HFFc6 (cell line): Measurements from ENCODE around the gene FAM131A. TPM values are rescaled to one million over a fixed set of nuclear protein-coding genes. Genes with fewer than 3 reads are reported as not detected.

Experiments
- DNase-seq: peaks from one replicate; pipeline ENCODE4 v3.0.0-alpha.2; 2018
- H3K27ac Mint-ChIP-seq: 2 replicates; pipeline ENCODE4 v1.8.0; 2020; ENCODE audit warnings: mild to moderate bottlenecking, mixed read lengths
- H3K27me3 Mint-ChIP-seq: 2 replicates; pipeline ENCODE4 v1.8.0; 2021; ENCODE audit warnings: mild to moderate bottlenecking, moderate library complexity, mixed read lengths; ENCODE audit not compliant: insufficient read depth
- H3K36me3 Mint-ChIP-seq: 2 replicates; pipeline ENCODE4 v1.8.0; 2021; ENCODE audit warnings: low read depth, mixed read lengths
- H3K4me1 Mint-ChIP-seq: 2 replicates; pipeline ENCODE4 v1.8.0; 2020; ENCODE audit warnings: low read depth, mixed read lengths
- H3K4me3 Mint-ChIP-seq: 2 replicates; pipeline ENCODE4 v1.8.0; 2020; ENCODE audit warnings: mild to moderate bottlenecking, moderate library complexity, mixed read lengths
- H3K9me3 Mint-ChIP-seq: 2 replicates; pipeline ENCODE4 v1.8.0; 2020; ENCODE audit warnings: mild to moderate bottlenecking, mixed read lengths
- CTCF ChIP-seq: fragments of 200-600 bp; sonication (generic); IDR thresholded peaks from 2 replicates; pipeline ENCODE4 v1.5.0; 2021; ENCODE audit warnings: antibody characterized with exemption, mild to moderate bottlenecking
- total RNA-seq, 6 experiments: library from RNA; stranded (reverse); fragmentation: NEBNext Ultra II Directional; extraction: Animal tissue kit (Norgen Biotek cat#: 25700); gene quantifications; 2 replicates in 1 of 6; 3 replicates in 5 of 6; pipeline ENCODE4 v1.2.3, GENCODE V29; 2021

Gene FAM131A
- total RNA-seq, 6 experiments from 2014 or later = 11.2 to 13.6 (median 11.9) TPM

GRCh38 chr3:184347321-184348056, 10.1 kb downstream of the FAM131A start:
- no peak for DNase-seq

GRCh38 chr3:184348057-184348382, 10.6 kb downstream of the FAM131A start:
- TF ChIP-seq CTCF = no peak
- no peak for DNase-seq
- no peak overlapping the region for H3K4me3 Mint-ChIP-seq
- peaks cover 15% of the 10 kb centered on the region; the same call in 1 of the 2 replicates for H3K36me3 Mint-ChIP-seq
- H3K4me1 Mint-ChIP-seq = peaks cover 26% of the 10 kb centered on the region
- peaks cover 4% of the 10 kb centered on the region for H3K27me3 Mint-ChIP-seq
- H3K27ac Mint-ChIP-seq = peak overlapping the region; percentile 25; the same call in 1 of the 2 replicates
- H3K9me3 Mint-ChIP-seq = no peaks in the 10 kb centered on the region

More at GRCh38 chr3:184347321-184348056, 10.1 kb downstream of the FAM131A start:
- no peaks in the 10 kb centered on the region for H3K9me3 Mint-ChIP-seq
- H3K27me3 Mint-ChIP-seq = peaks cover 5% of the 10 kb centered on the region
- H3K4me1 Mint-ChIP-seq = peaks cover 31% of the 10 kb centered on the region
- H3K36me3 Mint-ChIP-seq = peaks cover 17% of the 10 kb centered on the region
- no peak overlapping the region for H3K4me3 Mint-ChIP-seq
- TF ChIP-seq CTCF = no peak
- peak overlapping the region; percentile 25; the same call in 1 of the 2 replicates for H3K27ac Mint-ChIP-seq

- DNase-seq = no peak
- H3K27ac Mint-ChIP-seq = no peak overlapping the region
- no peak overlapping the region for H3K4me3 Mint-ChIP-seq
- no peaks in the 10 kb centered on the region for H3K9me3 Mint-ChIP-seq
- peaks cover 5% of the 10 kb centered on the region for H3K27me3 Mint-ChIP-seq
- peaks cover 17% of the 10 kb centered on the region for H3K4me1 Mint-ChIP-seq
- peaks cover 15% of the 10 kb centered on the region; the same call in 1 of the 2 replicates for H3K36me3 Mint-ChIP-seq
- no peak for TF ChIP-seq CTCF
Measured at GRCh38 chr3:184349563-184350470, 12.4 kb downstream of the FAM131A start.

GRCh38 chr3:184350618-184351017, 13.2 kb downstream of the FAM131A start:
- no peak for DNase-seq
- H3K27me3 Mint-ChIP-seq = peaks cover 1% of the 10 kb centered on the region
- H3K36me3 Mint-ChIP-seq = peaks cover 16% of the 10 kb centered on the region; the same call in 1 of the 2 replicates
- H3K9me3 Mint-ChIP-seq = no peaks in the 10 kb centered on the region
- no peak overlapping the region for H3K4me3 Mint-ChIP-seq
- H3K4me1 Mint-ChIP-seq = peaks cover 20% of the 10 kb centered on the region
- no peak overlapping the region for H3K27ac Mint-ChIP-seq
- no peak for TF ChIP-seq CTCF

- no peak overlapping the region for H3K27ac Mint-ChIP-seq
- no peak for DNase-seq
- H3K9me3 Mint-ChIP-seq = no peaks in the 10 kb centered on the region
- H3K27me3 Mint-ChIP-seq = peaks cover 3% of the 10 kb centered on the region
- H3K4me1 Mint-ChIP-seq = peaks cover 20% of the 10 kb centered on the region
- peaks cover 13% of the 10 kb centered on the region; the same call in 1 of the 2 replicates for H3K36me3 Mint-ChIP-seq
- TF ChIP-seq CTCF = no peak
- no peak overlapping the region for H3K4me3 Mint-ChIP-seq
Measured at GRCh38 chr3:184351511-184352148, 14.2 kb downstream of the FAM131A start.
